Measurements from ENCODE around the gene DUSP19. TPM values are rescaled to one million over a fixed set of nuclear protein-coding genes. Genes with fewer than 3 reads are reported as not detected.

The DUSP19 gene
- total RNA-seq, 4 donors from 2014 or later = 1.6 to 2.7 (median 1.8) TPM; not detected in 1

- H3K36me3 ChIP-seq = peaks cover 0 to 6% (median under 1%) of the 10 kb centered on the region in 4 donors
- peaks cover 7 to 21% (median 13%) of the 10 kb centered on the region in 4 donors for H3K4me1 ChIP-seq
- TF ChIP-seq CTCF (IDR thresholded peaks at IDR 0.05) (no peak), POLR2A (IDR thresholded peaks at IDR 0.05) (no peak), EP300 (IDR thresholded peaks at IDR 0.05; ENCODE audit: low read depth) (no peak), POLR2AphosphoS5 (IDR thresholded peaks at IDR 0.05) (no peak)
- no peak for DNase-seq
- H3K9me3 ChIP-seq = no peaks in the 10 kb centered on the region
- peak overlapping the region in 2 of 4 donors; percentile 69 to 74 for H3K4me3 ChIP-seq
- in situ Hi-C loops (cut with MboI; ENCODE audit: low pct_ligation_motif_present in 1 of 4, low pct_unique_long_range_greater_than_20kb in 1 of 4, low sequenced_read_pairs in 3 of 4) (no loop called here), intact Hi-C loops (cut with DNase I; ENCODE audit: low total_unique reads) (no loop called here)
- H3K27ac ChIP-seq = no peak overlapping the region
- no peaks in the 10 kb centered on the region for H3K27me3 ChIP-seq
- 78% methylated on average over 11 of the region's 11 CpGs for WGBS, 2 donors (ENCODE audit: low coverage in 1 of 2)
Measured at GRCh38 chr2:183125659-183126341, 47.3 kb downstream of the DUSP19 start.

- DNase-seq = no peak
- Histone ChIP-seq H3K27me3 (no peaks in the 10 kb centered on the region), H3K27ac (no peak overlapping the region)
Measured at GRCh38 chr2:183126635-183127034, 48.1 kb downstream of the DUSP19 start.

GRCh38 chr2:183134016-183134415 lies 55.5 kb downstream of the DUSP19 start:
- peaks cover 0 to 5% (median 2%) of the 10 kb centered on the region in 4 donors for H3K36me3 ChIP-seq

More at GRCh38 chr2:183126635-183127034, 48.1 kb downstream of the DUSP19 start:
- in situ Hi-C loops (cut with MboI; ENCODE audit: low pct_ligation_motif_present in 1 of 4, low pct_unique_long_range_greater_than_20kb in 1 of 4, low sequenced_read_pairs in 3 of 4) = no loop called here
- Histone ChIP-seq H3K9me3 (no peaks in the 10 kb centered on the region), H3K4me1 (peaks cover 7 to 21% (median 13%) of the 10 kb centered on the region in 4 donors), H3K36me3 (peaks cover 0 to 6% (median 2%) of the 10 kb centered on the region in 4 donors), H3K4me3 (no peak overlapping the region)
- TF ChIP-seq EP300 (IDR thresholded peaks at IDR 0.05; ENCODE audit: low read depth) (no peak), CTCF (IDR thresholded peaks at IDR 0.05) (no peak), POLR2AphosphoS5 (IDR thresholded peaks at IDR 0.05) (no peak), POLR2A (IDR thresholded peaks at IDR 0.05) (no peak)
- intact Hi-C loops (cut with DNase I; ENCODE audit: low total_unique reads) = no loop called here
- 98 to 100% methylated on average over 2 of the region's 2 CpGs for WGBS, 2 donors (ENCODE audit: low coverage in 1 of 2)

GRCh38 chr2:183148955-183149354 lies 70.4 kb downstream of the DUSP19 start:
- Histone ChIP-seq H3K27ac (no peak overlapping the region), H3K4me3 (no peak overlapping the region), H3K27me3 (no peaks in the 10 kb centered on the region), H3K4me1 (peaks cover 0 to 3% (median 0%) of the 10 kb centered on the region in 4 donors), H3K36me3 (peaks cover 0 to 1% (median 0%) of the 10 kb centered on the region in 4 donors), H3K9me3 (no peaks in the 10 kb centered on the region)
- TF ChIP-seq CTCF (IDR thresholded peaks at IDR 0.05) (no peak), POLR2A (IDR thresholded peaks at IDR 0.05) (no peak), POLR2AphosphoS5 (IDR thresholded peaks at IDR 0.05) (no peak), EP300 (IDR thresholded peaks at IDR 0.05; ENCODE audit: low read depth) (no peak)
- intact Hi-C loops (cut with DNase I; ENCODE audit: low total_unique reads) (no loop called here), in situ Hi-C loops (cut with MboI; ENCODE audit: low pct_ligation_motif_present in 1 of 4, low pct_unique_long_range_greater_than_20kb in 1 of 4, low sequenced_read_pairs in 3 of 4) (no loop called here)
- DNase-seq = no peak
- 96 to 98% methylated on average over 1 of the region's 1 CpG for WGBS, 2 donors (ENCODE audit: low coverage in 1 of 2)

More at GRCh38 chr2:183134016-183134415, 55.5 kb downstream of the DUSP19 start:
- no peak for DNase-seq
- H3K4me3 ChIP-seq = no peak overlapping the region
- H3K27ac ChIP-seq = no peak overlapping the region
- H3K9me3 ChIP-seq = no peaks in the 10 kb centered on the region
- H3K4me1 ChIP-seq = no peaks in the 10 kb centered on the region
- in situ Hi-C loops (cut with MboI; ENCODE audit: low pct_ligation_motif_present in 1 of 4, low pct_unique_long_range_greater_than_20kb in 1 of 4, low sequenced_read_pairs in 3 of 4) = no loop called here
- no peaks in the 10 kb centered on the region for H3K27me3 ChIP-seq
- intact Hi-C loops (cut with DNase I; ENCODE audit: low total_unique reads) = no loop called here
- TF ChIP-seq POLR2A (IDR thresholded peaks at IDR 0.05) (no peak), POLR2AphosphoS5 (IDR thresholded peaks at IDR 0.05) (no peak), CTCF (IDR thresholded peaks at IDR 0.05) (no peak), EP300 (IDR thresholded peaks at IDR 0.05; ENCODE audit: low read depth) (no peak)
- WGBS, 2 donors (ENCODE audit: low coverage in 1 of 2) = 63 to 86% methylated on average over 2 of the region's 2 CpGs
